Subcutaneous adipose tissue (tissue), 4 donors: Measurements from ENCODE around the gene TYMP. TPM values are rescaled to one million over a fixed set of nuclear protein-coding genes. Genes with fewer than 3 reads are reported as not detected.

Experiments used
- CTCF ChIP-seq: fragments of 450-650 bp; IDR thresholded peaks from one replicate; pipeline ENCODE4 v1.5.1; 2016; ENCODE audit warnings: low read depth, mild to moderate bottlenecking, control low read depth, antibody characterized with exemption, moderate library complexity
- total RNA-seq, 4 donors: library from RNA; depleted of rRNA; stranded (reverse); fragments of >200 nt; gene quantifications; one replicate each; pipeline ENCODE4 v1.1.0, GENCODE V29; 2016

TYMP gene
- total RNA-seq, 4 donors from 2014 or later: 28.9 to 129 (median 108) TPM

- no peak for TF ChIP-seq CTCF
These were observed 39.1 kb downstream of the TYMP start for GRCh38 chr22:50490531-50491308.

GRCh38 chr22:50489363-50490243 is 40.2 kb downstream of the TYMP start:
- no peak for TF ChIP-seq CTCF

GRCh38 chr22:50488886-50489285 is 40.9 kb downstream of the TYMP start:
- no peak for TF ChIP-seq CTCF

GRCh38 chr22:50488006-50488677 is 41.7 kb downstream of the TYMP start:
- no peak for TF ChIP-seq CTCF

GRCh38 chr22:50487290-50488005 is 42.4 kb downstream of the TYMP start:
- TF ChIP-seq CTCF: no peak

GRCh38 chr22:50486561-50487289 is 43.1 kb downstream of the TYMP start, which contains the start of gene MIOX:
Gene MIOX (plus strand): TSS chr22:50486859. CDS start chr22:50486898, 39 bp downstream.
- TF ChIP-seq CTCF: no peak
